Measurements from ENCODE around the gene CYGB.

The CYGB gene

GRCh38 chr17:76549215-76549518 is 11.7 kb upstream of the CYGB start:
- no peak for DNase-seq

DNA sequence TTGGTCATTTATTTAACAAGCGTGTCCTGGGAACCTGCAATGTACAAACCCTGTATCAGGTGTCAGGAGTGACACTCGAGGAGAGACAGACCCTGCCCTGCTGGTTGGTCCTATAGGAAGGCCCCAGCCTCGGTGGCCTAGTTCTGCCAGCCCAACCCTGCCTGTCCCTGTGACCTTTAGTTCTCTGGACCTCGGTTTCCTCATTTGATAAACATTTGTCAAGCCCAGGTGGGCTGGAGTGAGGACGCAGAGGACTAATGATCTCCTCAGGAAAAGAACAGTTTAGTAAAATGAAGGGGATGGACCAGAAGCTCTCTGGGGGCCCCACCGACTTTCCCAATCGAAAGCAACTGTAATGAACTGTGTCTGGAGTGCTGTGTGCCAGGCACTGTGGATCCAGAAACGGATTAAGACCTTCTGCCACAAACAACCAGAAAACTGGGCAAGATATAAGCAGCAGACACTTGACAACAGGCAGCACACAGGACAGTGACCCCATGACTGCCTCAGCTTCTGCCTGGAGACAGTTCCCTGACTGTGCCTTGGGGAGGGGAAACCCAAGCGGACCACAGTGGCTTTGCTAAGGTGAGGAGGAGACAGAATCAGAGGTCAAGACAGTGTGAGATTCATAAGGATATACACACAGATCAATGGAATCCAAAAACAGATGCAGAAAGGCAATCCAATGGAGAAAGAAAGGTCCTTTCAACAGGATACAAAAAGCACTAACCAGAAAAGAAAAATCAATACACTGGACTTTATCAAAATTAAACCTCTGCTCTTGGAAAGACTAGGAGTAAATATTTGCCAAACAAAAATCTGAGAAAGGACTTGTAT is 11.1 kb upstream of the CYGB start:
- DNase-seq: no peak

DNA sequence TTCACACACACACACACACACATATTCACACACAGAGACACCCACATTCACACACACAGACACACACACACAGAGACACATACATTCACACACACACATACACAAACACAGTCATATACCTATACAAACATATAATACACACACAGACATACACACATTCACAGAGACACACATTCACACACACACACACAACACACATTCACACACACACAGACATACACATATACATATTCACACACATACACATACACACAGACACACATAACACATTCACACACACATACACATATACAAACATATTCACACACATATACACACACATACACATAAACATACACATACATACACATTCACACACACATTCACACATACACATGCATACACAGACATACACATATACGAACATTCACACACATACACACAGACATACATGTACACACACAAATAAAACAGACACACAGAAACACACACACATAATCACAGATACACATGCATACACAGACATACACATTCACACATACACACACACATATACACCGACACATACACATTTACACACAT is 10.2 kb upstream of the CYGB start:
- DNase-seq: no peak

- peak; percentile 72 for DNase-seq
Measured at GRCh38 chr17:76547183-76547641, 9.7 kb upstream of the CYGB start.

DNA sequence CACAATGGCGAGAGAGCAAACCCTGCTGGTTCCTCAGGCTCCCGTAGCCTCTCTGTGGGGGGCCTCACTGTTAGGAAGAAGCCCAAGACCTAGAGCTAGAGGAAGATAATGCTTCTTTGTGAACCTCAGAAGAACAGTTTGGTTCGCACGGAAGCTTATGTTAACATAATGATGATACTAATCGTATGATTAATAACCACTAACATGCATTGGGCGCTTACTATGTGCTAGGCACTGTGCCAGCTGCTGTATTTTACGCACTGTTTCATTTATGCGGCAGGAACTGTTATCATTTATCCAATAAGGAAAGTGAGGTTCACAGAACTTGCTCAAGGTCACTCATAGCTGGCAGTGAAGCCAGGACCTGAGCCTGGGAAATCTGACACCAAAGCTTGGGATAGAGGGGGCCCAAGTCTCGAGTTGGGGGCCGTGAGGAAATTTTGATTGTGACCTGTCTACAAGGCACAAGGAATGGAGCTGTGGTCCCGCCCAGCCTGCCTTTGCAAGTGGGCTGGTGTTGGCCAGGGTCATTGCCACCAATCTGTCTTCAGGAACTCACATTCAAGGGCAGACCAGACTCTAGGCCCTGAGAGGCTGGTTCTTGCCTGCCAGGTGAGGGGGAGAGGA is 9.2 kb upstream of the CYGB start:
- DNase-seq: no peak

DNA sequence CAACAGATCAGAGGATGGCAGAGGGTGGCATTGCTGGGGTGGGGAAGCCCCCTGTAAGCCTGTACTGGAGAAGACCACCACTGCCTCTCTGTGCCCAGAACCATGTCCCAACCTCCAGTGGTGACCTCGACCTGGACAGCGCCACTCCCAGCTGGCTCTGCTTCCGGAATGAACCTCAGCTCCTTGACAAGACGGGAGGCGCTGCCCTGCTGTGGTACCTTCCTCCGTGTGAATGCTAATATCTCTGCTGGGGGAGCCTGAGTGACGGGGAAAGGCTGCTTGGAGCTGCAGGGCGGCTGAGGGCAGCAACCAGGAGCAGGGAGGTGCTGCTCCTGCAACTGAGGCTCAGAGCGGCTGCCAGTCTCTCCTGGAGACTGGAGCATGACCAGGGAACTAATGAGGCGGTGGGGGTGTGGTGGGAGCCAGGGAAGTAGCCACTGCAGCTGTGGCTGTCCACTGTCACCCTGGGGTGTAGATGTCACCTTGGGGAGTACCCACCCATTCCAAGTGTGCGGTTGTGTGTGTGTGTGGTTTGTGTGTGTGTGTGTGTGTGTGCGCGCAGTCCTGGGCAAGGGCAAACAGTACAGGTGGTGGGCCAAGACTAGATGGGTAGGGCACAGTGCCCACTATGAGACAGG is 8.5 kb upstream of the CYGB start:
- no peak for DNase-seq

- no peak for DNase-seq
Measured at GRCh38 chr17:76544546-76545365, 7.2 kb upstream of the CYGB start.

DNA sequence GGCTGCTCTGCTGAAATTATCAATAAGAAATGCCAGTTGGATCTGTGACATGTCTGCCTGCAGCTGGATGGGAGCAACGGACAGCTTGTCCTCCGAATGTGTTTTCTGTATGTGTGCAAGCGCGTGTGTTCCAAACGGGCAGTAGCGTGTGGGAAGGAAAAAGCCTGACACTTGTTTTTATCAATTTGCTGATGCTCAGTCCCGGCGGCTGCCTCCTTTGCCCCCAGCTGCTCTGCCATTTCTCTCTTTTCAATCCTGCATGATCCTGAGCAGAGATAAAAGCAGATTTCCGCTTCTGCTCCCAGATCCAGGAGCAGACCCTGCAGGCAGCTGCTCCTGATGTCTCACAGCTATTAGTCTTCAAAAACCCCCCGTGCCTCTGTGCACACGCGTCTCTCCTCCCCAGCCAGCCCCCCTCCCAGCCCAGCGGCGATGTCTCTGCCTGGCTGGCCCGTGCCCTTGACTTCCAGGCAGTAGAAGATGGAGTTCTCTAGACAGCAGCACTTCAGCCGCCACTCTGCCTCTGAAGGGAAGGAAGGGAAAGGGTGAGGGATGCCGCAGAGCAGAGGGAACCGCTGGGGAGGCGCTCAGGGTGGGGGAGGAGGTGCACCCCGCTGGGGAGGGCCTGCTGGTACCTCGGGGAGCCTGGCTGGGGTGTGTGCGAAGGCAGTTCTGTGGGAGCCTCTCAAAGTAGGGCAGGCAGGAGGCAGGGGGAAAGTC is 6.5 kb upstream of the CYGB start:
- DNase-seq: no peak

- DNase-seq: no peak
Measured at GRCh38 chr17:76543482-76543825, 5.9 kb upstream of the CYGB start.

GRCh38 chr17:76542984-76543383 is 5.5 kb upstream of the CYGB start:
- no peak for DNase-seq

DNA sequence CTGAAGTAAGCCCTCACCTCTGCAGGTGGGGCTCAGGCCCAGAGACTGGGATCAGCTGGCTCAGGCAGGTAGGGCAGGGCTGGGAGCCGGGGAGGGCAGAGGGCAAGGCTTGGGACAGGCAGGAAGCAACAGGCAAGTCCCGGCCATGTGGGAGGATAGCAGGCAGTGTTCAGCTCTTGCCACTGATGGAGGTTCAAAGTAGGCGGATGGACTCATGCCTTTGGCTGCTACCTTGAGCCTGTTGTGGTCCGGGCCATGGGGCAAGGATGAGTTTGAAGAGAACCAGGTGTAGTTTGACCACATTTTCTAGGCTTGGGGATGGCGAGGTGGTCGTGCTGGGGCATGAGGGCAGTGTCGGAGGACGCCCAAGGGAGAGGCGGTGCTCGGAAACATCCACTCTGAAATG is 5.1 kb upstream of the CYGB start:
- DNase-seq: no peak

DNA sequence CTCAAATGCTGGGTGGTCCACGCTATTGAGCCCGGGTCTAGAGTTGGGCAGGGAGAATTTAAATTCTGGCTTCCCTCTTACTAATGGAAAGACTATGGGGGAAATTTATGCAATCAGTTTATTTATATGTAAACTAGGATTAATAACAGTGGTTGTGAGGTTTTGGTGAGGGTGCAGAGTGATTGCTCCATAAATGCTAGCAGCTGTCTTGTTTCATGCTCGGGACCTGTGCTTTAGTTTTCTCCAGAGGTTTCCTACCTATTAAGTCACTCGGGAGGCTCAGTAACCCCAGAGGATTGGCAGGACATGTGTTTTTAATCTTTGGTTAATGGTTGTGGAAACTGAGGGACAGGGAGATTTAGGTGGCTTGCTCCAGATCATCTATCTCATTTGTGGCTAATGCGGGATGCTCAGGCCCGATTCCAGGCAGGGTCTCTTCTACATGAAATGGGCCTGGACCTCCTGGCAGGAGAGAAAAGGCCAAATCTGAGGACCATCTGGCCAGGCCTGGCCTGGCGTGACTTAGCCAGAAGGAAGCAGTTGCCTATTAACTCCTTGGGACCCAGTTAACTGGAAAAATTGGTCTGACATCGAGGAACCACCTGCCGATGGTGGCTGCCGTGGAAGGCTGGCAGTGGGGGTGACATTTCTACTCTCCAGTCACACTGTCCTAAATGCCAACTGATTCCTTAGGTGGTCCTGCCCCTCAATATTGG is 4.4 kb upstream of the CYGB start:
- DNase-seq: no peak

GRCh38 chr17:76540381-76541300 is 3.1 kb upstream of the CYGB start:
- DNase-seq: peak; percentile 67

GRCh38 chr17:76539631-76540271 is 2.2 kb upstream of the CYGB start, which contains the start of gene PRCD:
Gene PRCD (plus strand): TSS chr17:76540044. CDS start chr17:76540142, 98 bp downstream.
- DNase-seq: no peak

DNA sequence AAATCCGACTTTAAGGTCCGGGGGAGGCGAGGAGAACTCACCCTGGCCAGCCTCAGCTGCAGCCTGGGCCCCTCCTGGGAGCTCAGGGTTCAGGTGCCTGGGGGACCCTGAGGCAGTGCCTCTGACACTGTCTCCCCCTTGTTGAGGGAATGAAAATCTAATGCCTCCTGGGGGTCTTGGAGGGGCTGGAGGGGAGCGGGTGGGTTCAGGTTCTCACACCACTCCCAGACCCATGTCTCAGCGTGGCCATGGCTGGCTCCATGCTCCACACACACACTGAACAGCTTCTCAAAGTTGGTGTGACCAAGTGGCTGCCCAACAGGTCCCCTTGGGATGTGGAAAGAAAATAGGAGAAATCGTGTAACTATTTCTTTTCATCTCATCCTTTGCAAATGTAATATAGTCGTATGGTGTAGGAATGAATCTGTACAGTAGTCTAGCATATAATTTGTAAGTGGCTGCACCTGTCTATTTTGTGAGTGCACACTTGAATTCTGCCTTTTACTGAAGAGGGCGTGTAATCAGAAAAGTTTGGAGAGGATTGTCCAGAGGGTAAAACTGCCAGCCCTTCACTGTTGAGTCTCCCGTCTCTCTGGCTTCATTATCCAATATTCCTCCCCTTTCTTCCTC is 1.5 kb upstream of the CYGB start:
- DNase-seq: no peak

- no peak for DNase-seq
Measured at GRCh38 chr17:76538281-76538931, 897 bp upstream of the CYGB start.

- DNase-seq: no peak
Measured at GRCh38 chr17:76537288-76537577, 276 bp downstream of the CYGB start.

- no peak for DNase-seq
Measured at GRCh38 chr17:76536511-76537287, 810 bp downstream of the CYGB start.
